GM21786 (cell line): ENCODE results near the gene GARIN5A.
A peak's percentile ranks its signal among the peaks of the same experiment; 100 is the strongest.

ENCODE experiments used
- ATAC-seq: cut with Tn5 transposase; IDR thresholded peaks from one replicate; pipeline ENCODE4 v1.9.1; 2021; ENCODE audit not compliant: unreplicated experiment

Gene GARIN5A

DNA sequence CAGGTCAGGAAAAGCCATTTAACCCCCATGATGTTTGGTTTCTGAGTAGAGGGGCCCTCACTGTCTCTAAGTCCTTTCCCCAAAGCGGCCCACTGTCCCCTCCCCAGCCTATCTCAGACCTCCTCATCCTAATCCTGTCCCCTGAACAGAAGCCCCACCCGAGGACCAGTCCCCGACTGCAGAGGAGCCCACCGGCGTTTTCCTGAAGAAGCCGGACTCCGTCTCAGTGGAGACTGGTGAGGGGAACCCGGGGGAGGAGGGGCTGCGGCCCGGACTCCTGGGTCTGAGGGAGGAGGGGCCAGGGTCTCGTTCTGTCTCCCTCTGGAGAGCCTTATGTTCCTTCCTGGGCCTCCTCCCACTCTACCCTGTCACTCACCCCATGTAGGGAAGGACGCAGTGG lies 41.0 kb downstream of the GARIN5A start:
- ATAC-seq = no peak

DNA sequence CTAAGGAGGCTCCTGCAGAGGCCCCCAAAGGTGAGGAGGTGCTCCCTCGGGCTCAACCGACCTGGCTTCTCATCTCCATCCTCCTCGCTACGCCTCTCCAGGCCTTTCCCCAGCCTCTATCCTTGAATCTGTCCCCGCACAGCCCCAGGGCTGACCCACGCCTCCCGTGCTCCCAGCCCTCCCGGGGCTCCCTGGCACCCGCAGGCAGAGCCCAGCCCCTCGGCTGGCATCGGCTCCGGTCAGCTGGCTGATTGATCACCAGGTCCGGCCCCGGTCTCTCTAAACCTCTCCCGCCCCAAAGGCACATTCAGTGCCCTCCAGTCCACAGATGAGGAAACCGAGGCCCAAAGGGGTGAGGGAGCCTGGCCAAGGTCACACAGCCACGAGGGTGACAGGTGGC lies 41.4 kb downstream of the GARIN5A start:
- no peak for ATAC-seq

GRCh38 chr19:50434525-50434924 lies 42.1 kb downstream of the GARIN5A start:
- no peak for ATAC-seq

GRCh38 chr19:50433201-50434180 lies 43.2 kb downstream of the GARIN5A start:
- ATAC-seq = no peak

DNA sequence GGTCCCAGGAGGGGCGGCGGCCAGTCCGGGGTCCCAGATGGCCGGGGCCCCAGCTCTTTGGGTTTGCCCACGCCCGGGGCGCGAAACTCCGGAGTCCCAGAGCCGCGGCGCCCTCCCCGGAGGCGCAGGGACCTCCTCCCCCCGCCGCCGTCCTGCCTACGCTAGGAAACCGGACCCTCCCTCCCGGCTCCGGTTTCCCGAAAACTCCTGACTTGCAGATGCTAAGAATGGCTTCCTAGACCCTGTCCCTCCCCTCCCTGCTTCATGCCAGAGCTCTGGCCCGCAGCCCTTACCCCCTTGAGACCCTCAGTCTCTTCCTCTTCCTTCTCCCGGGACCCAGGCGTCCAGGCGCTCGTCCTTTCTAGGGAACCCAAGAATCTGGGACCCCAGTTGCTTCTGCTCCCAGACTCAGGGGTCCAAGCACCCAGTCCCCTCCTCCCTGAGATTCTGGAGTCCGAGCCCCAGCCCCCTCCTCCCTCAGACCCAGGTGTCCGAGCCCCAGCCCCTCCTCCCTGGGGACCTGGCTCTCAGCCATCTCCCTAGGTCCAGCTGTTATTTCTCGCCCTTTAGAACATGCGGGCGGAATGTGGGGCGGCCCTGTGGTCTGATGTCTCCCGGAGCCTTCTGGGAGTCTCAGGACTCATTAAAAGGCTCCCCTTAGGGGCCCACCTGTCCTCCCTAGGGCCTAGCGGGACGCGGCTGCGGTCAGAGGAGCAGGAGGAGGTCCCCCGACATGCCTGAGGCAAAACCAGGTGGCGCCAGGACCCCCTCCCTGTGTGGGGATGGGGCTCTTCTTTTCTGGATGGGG lies 44.2 kb downstream of the GARIN5A start, which contains the start of gene MYBPC2:
MYBPC2 (plus strand) TSS at position 672 of the 808 bp plus-strand sequence; CDS start at position 734, 62 bp downstream.
- ATAC-seq = no peak

GRCh38 chr19:50431343-50432220 lies 45.1 kb downstream of the GARIN5A start:
- peak; percentile 59 for ATAC-seq

GRCh38 chr19:50430888-50431342 lies 45.7 kb downstream of the GARIN5A start:
- ATAC-seq = no peak

GRCh38 chr19:50428772-50429463 lies 47.7 kb downstream of the GARIN5A start:
- no peak for ATAC-seq

- ATAC-seq = no peak
These were observed 48.6 kb downstream of the GARIN5A start for GRCh38 chr19:50427997-50428425.

DNA sequence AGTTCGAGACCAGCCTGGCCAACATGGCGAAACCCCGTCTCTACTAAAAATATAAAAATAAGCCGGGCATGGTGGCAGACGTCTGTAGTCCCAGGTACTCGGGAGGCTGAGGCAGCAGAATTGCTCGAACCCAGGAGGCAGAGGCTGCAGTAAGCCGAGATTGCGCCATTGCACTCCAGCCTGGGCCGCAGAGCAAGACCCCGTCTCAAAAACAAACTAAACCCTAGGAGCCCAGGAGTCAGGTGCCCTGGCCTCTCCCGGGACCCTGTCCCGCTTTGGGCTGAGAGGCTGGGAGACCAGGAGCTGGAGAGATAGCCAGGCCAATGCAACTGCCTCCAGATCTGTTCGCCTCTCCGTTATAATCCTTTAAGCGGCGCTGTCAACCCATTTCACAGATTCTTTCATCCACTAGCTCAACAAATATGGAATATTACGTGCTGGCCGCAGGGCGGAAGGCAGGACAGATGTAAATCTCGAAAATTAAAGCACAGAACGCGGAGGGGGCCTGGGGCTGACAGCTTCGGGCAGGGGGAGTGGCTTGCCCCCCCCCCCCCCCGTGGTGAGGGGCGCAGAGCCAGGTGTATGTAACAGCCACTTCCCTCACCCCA lies 49.2 kb downstream of the GARIN5A start:
- ATAC-seq = no peak

GRCh38 chr19:50425581-50425980 lies 51.1 kb downstream of the GARIN5A start:
- no peak for ATAC-seq

GRCh38 chr19:50423279-50424113 lies 53.2 kb downstream of the GARIN5A start:
- ATAC-seq = no peak

DNA sequence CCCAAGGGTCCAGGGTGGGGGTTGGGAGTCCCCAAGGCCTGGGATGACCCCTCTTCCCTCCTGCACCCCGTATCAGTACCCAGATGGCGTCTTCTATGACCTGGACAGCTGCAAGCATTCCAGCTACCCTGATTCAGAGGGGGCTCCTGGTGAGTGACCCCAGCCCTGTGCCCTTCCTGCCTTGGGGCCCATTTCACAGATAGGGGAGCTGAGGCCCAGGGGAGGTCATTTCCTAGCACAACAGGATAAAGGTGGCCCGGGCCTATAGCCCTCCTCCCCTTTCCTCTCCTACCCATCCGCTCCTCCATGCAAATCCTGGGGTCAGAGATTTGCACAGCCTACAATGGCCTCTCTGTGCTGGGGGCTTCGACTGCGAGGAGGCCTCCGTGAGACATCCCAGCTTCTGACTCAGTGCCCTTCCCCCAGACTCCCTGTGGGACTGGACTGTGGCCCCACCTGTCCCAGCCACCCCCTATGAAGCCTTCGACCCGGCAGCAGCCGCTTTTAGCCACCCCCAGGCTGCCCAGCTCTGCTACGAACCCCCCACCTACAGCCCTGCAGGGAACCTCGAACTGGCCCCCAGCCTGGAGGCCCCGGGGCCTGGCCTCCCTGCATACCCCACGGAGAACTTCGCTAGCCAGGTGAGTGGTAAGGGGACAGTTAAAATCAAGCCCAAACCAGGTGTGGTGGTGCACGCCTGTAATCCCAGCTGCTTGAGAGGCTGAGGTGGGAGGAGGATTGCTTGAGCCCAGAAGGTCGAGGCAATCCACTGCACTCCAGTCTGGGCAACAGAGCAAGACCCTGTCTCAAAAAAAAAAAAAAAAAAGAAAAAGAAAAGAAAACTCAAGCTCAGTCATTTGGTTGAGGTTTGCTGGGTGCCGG lies 54.0 kb downstream of the GARIN5A start:
- no peak for ATAC-seq

GRCh38 chr19:50420808-50421207 lies 55.8 kb downstream of the GARIN5A start:
- ATAC-seq = no peak

DNA sequence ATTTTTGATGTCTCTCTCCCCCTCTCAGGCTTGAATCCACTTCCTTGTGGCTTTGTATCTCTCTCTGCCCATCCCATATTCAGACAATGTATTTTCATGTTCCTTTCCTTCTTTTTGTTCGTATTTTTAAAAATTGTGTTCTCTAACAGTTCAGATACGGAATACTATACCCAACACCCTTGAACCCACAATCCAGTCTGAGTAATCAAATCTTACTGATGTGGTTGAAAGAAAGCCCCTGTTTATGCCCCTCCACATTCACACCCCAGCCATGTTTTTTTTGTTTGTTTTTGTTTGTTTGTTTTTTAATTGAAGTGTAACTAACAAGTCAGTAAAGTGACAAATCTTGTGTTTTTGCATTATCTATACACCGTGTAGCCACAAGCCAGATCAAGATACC lies 56.5 kb downstream of the GARIN5A start:
- no peak for ATAC-seq

GRCh38 chr19:50419580-50420035 lies 57.0 kb downstream of the GARIN5A start:
- ATAC-seq = no peak

DNA sequence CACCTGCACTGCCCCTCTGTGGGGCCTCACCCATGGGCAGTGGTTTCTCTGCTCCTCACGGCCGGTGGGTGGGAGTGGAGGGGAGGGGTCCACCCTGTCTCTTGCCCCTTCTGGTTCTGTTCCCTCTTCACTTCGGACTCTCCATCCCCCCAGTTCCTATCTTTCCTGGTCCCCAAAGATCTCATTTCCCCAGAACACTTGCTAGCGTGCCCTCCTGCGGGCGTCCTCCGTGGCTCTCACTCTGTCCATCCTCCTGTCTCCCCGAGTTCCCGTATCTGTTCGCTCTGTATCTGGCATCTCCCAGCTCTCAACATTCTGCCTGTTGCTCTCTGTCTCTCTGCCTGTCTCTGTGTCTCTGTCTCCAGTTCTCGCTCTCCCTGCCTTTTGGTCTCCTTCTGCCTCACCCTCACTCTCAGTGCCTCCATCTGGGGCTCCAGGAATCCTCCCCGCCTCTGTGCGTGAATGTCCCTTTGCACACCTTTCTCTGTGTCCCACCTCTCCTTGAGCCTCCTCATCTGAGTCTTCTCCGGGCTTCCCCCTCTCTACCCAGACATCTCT lies 57.5 kb downstream of the GARIN5A start:
- ATAC-seq = no peak
